Measurements from ENCODE around the gene PHKA1. TPM values are rescaled to one million over a fixed set of nuclear protein-coding genes. Genes with fewer than 3 reads are reported as not detected.
"Not testable (repeated sequence)": the region's sequence is repeated elsewhere in the genome, so short reads cannot be mapped to it uniquely, and the experiment has no call there.

The PHKA1 gene
- total RNA-seq, 1 experiment from 2014 or later: 17.2 TPM

- 0 out of 2 replicates have a peak, but pooled peaks cover 1% of the 10 kb centered on the region for H3F3A ChIP-seq (ENCODE audit: insufficient read depth, low read depth)
- H3K4me1 ChIP-seq (replicated peaks; ENCODE audit: insufficient read depth): no peaks in the 10 kb centered on the region
- TF ChIP-seq CTCF (conservative IDR thresholded peaks at IDR 0.05): no peak
- TF ChIP-seq EZH2 (IDR thresholded peaks at IDR 0.05; ENCODE audit: low read depth): no peak
- peaks cover 8% of the 10 kb centered on the region for H3K36me3 ChIP-seq (ENCODE audit: low read depth)
- ChIA-PET CTCF (no interaction called here), POLR2A (ENCODE audit: unreplicated experiment) (interaction anchor here (0.6 kb wide), 1 partner anchor 261 kb away, joined by 3 read pairs; no protein-coding TSS in a partner anchor)
- intact Hi-C loops (cut with micrococcal nuclease; ENCODE audit: unreplicated experiment): no loop called here
- no peak overlapping the region for H3K4me2 ChIP-seq
- H3K9me3 ChIP-seq (ENCODE audit: insufficient read depth, low read depth): no peaks in the 10 kb centered on the region
- no peaks in the 10 kb centered on the region for H3K9me2 ChIP-seq (ENCODE audit: insufficient read depth)
- no peak for DNase-seq
- H2AFZ ChIP-seq: no peak overlapping the region
- H4K20me1 ChIP-seq (ENCODE audit: insufficient read depth): no peaks in the 10 kb centered on the region
- no peak overlapping the region for H3K4me3 ChIP-seq
- no peaks in the 10 kb centered on the region for H3K27me3 ChIP-seq (ENCODE audit: insufficient read depth, low read depth)
- no TSS peak for BruUV-seq (replicated peaks)
- peaks cover 8% of the 10 kb centered on the region for H3K79me2 ChIP-seq (ENCODE audit: low read depth)
- H3K27ac ChIP-seq: no peak overlapping the region
Measured at GRCh38 chrX:72568406-72569092, 145.6 kb downstream of the PHKA1 start.

- DNase-seq: no peak
- no TSS peak for BruUV-seq (replicated peaks)
- Histone ChIP-seq H3F3A (ENCODE audit: insufficient read depth, low read depth) (no peaks in the 10 kb centered on the region), H4K20me1 (ENCODE audit: insufficient read depth) (no peaks in the 10 kb centered on the region), H3K4me3 (no peak overlapping the region), H3K27me3 (ENCODE audit: insufficient read depth, low read depth) (no peaks in the 10 kb centered on the region), H3K4me2 (no peak overlapping the region), H3K9me2 (ENCODE audit: insufficient read depth) (no peaks in the 10 kb centered on the region), H3K79me2 (ENCODE audit: low read depth) (no peaks in the 10 kb centered on the region), H3K4me1 (replicated peaks; ENCODE audit: insufficient read depth) (no peaks in the 10 kb centered on the region), H3K9me3 (ENCODE audit: insufficient read depth, low read depth) (no peaks in the 10 kb centered on the region), H3K27ac (no peak overlapping the region), H3K36me3 (ENCODE audit: low read depth) (peaks cover 8% of the 10 kb centered on the region), H2AFZ (no peak overlapping the region)
- TF ChIP-seq CTCF (conservative IDR thresholded peaks at IDR 0.05): no peak
- no peak for TF ChIP-seq EZH2 (IDR thresholded peaks at IDR 0.05; ENCODE audit: low read depth)
- ChIA-PET POLR2A (ENCODE audit: unreplicated experiment) (no interaction called here), CTCF (no interaction called here)
- intact Hi-C loops (cut with micrococcal nuclease; ENCODE audit: unreplicated experiment): no loop called here
Measured at GRCh38 chrX:72566448-72566847, 147.7 kb downstream of the PHKA1 start.

GRCh38 chrX:72559655-72560054, 154.5 kb downstream of the PHKA1 start:
- H3K4me2 ChIP-seq; intact Hi-C loops (cut with micrococcal nuclease; ENCODE audit: unreplicated experiment); H3K79me2 ChIP-seq (ENCODE audit: low read depth); H3K4me3 ChIP-seq; CTCF ChIA-PET; POLR2A ChIA-PET (ENCODE audit: unreplicated experiment); DNase-seq; H3K4me1 ChIP-seq (replicated peaks; ENCODE audit: insufficient read depth); H4K20me1 ChIP-seq (ENCODE audit: insufficient read depth); H3K27ac ChIP-seq; H3K27me3 ChIP-seq (ENCODE audit: insufficient read depth, low read depth); H3F3A ChIP-seq (ENCODE audit: insufficient read depth, low read depth); H3K9me2 ChIP-seq (ENCODE audit: insufficient read depth); BruUV-seq (replicated peaks); H2AFZ ChIP-seq; H3K9me3 ChIP-seq (ENCODE audit: insufficient read depth, low read depth); H3K36me3 ChIP-seq (ENCODE audit: low read depth): not testable (repeated sequence)
